CD14-positive monocyte (primary cell): Measurements from ENCODE around the gene CHRNB4. TPM values are rescaled to one million over a fixed set of nuclear protein-coding genes. Genes with fewer than 3 reads are reported as not detected.

Source experiments
- DNase-seq, 3 donors: peaks; one replicate each; pipeline ENCODE4 v3.0.0-alpha.2; 2011 to 2022
- H2AFZ ChIP-seq: 2 replicates; pipeline ENCODE4 v1.6.0; 2012; ENCODE audit warnings: mild to moderate bottlenecking, low read depth, low read length, inconsistent platforms; ENCODE audit not compliant: insufficient read depth, poor library complexity, severe bottlenecking
- H3K27ac ChIP-seq, 2 donors: 1 replicate in 1 of 2; 2 replicates in 1 of 2; pipeline ENCODE4 v1.5.1; 2012 to 2013; ENCODE audit warnings: low read length in 2 of 2, control low read depth in 1 of 2, inconsistent platforms in 1 of 2, low read depth in 1 of 2, mild to moderate bottlenecking in 1 of 2
- H3K27me3 ChIP-seq, 2 donors: one replicate each; pipeline versions ENCODE4 v1.6.0 to v1.6.1; 2011 to 2013; ENCODE audit warnings: low read length in 2 of 2; ENCODE audit not compliant: control insufficient read depth in 2 of 2, insufficient read depth in 2 of 2
- H3K36me3 ChIP-seq, 2 donors: replicated peaks in 1 of 2; 1 replicate in 1 of 2; 2 replicates in 1 of 2; pipeline versions ENCODE4 v1.5.1 to v1.6.1; 2012 to 2013; ENCODE audit warnings: low read length in 2 of 2, control low read depth in 1 of 2, inconsistent platforms in 1 of 2, mild to moderate bottlenecking in 1 of 2; ENCODE audit not compliant: insufficient read depth in 2 of 2, control insufficient read depth in 1 of 2
- H3K4me1 ChIP-seq, 2 donors: 1 replicate in 1 of 2; 2 replicates in 1 of 2; pipeline versions ENCODE4 v1.5.1 to v1.6.1; 2012 to 2013; ENCODE audit warnings: low read length in 2 of 2, control low read depth in 1 of 2, inconsistent platforms in 1 of 2, mild to moderate bottlenecking in 1 of 2, moderate library complexity in 1 of 2; ENCODE audit not compliant: insufficient read depth in 2 of 2, control insufficient read depth in 1 of 2
- H3K4me2 ChIP-seq: replicated peaks from 2 replicates; pipeline ENCODE3; 2012; ENCODE audit warnings: low read length, moderate library complexity, mild to moderate bottlenecking; ENCODE audit not compliant: poor library complexity, severe bottlenecking; ENCODE audit errors: extremely low read depth
- H3K4me3 ChIP-seq, 3 experiments: fragments of 200-600 bp in 1 of 3; sonication (generic) in 1 of 3; replicated peaks in 1 of 3; 1 replicate in 2 of 3; 2 replicates in 1 of 3; pipeline ENCODE4 v1.5.1; 2011 to 2013; ENCODE audit warnings: low read length in 3 of 3, mild to moderate bottlenecking in 3 of 3, control low read depth in 2 of 3, low read depth in 2 of 3, inconsistent platforms in 1 of 3, moderate library complexity in 1 of 3
- H3K79me2 ChIP-seq: 2 replicates; pipeline ENCODE4 v1.6.0; 2012; ENCODE audit warnings: mild to moderate bottlenecking, control low read depth, inconsistent platforms, low read length, moderate library complexity; ENCODE audit not compliant: insufficient read depth
- H3K9ac ChIP-seq: 2 replicates; pipeline ENCODE4 v1.6.0; 2017; ENCODE audit warnings: low read length, mild to moderate bottlenecking; ENCODE audit not compliant: insufficient read depth, poor library complexity, severe bottlenecking
- H3K9me3 ChIP-seq, 2 donors: replicated peaks in 1 of 2; 1 replicate in 1 of 2; 2 replicates in 1 of 2; pipeline versions ENCODE4 v1.5.1 to v1.6.1; 2012 to 2013; ENCODE audit warnings: low read length in 2 of 2, control low read depth in 1 of 2; ENCODE audit not compliant: control insufficient read depth in 1 of 2, insufficient read depth in 1 of 2
- H4K20me1 ChIP-seq: 2 replicates; pipeline ENCODE4 v1.6.0; 2012; ENCODE audit warnings: mild to moderate bottlenecking, low read length, control low read depth, moderate library complexity; ENCODE audit not compliant: insufficient read depth
- H3K27ac Mint-ChIP-seq, 7 donors: one replicate each; pipeline ENCODE4 v1.8.0; 2020; ENCODE audit warnings: mild to moderate bottlenecking in 7 of 7, mixed read lengths in 7 of 7, moderate library complexity in 6 of 7, inconsistent platforms in 2 of 7
- H3K27me3 Mint-ChIP-seq, 3 donors: one replicate each; pipeline ENCODE4 v1.8.0; 2021 to 2022; ENCODE audit warnings: low read depth in 3 of 3, mild to moderate bottlenecking in 3 of 3, mixed read lengths in 3 of 3, moderate library complexity in 3 of 3, inconsistent platforms in 1 of 3
- H3K36me3 Mint-ChIP-seq, 2 donors: one replicate each; pipeline ENCODE4 v1.8.0; 2020; ENCODE audit warnings: mixed read lengths in 2 of 2, inconsistent platforms in 1 of 2, mild to moderate bottlenecking in 1 of 2
- H3K4me1 Mint-ChIP-seq: one replicate; pipeline ENCODE4 v1.8.0; 2020; ENCODE audit warnings: mild to moderate bottlenecking, mixed read lengths
- H3K4me3 Mint-ChIP-seq, 2 donors: one replicate each; pipeline ENCODE4 v1.8.0; 2020; ENCODE audit warnings: mild to moderate bottlenecking in 2 of 2, mixed read lengths in 2 of 2, moderate library complexity in 1 of 2
- H3K9me3 Mint-ChIP-seq, 7 donors: one replicate each; pipeline ENCODE4 v1.8.0; 2020 to 2022; ENCODE audit warnings: mixed read lengths in 7 of 7, mild to moderate bottlenecking in 6 of 7, moderate library complexity in 6 of 7, inconsistent platforms in 2 of 7
- WGBS: methylation state at CpG from one replicate; pipeline ENCODE4 v1.1.5; 2013; ENCODE audit warnings: missing lambda C conversion rate; ENCODE audit not compliant: insufficient coverage; 5-methylcytosine and 5-hydroxymethylcytosine counted together
- intact Hi-C, 2 donors: fragments of 100-400 bp; cut with micrococcal nuclease; formaldehyde crosslinking; loops; one replicate each; pipeline versions ENCODE4 v1.15.0 to v1.15.1; 2023
- polyA plus RNA-seq, 3 donors: library from polyadenylated mRNA; depleted of rRNA in 1 of 3; unstranded in 2 of 3; stranded (reverse) in 1 of 3; fragments of 300-500 nt in 2 of 3; fragments of >200 nt in 1 of 3; fragmentation: Illumina TruSeq in 2 of 3; gene quantifications; 1 replicate in 2 of 3; 2 replicates in 1 of 3; pipeline ENCODE4 v1.2.3, GENCODE V29; 2012 to 2021
- TF ChIP-seq, protein P1 (sequence below): fragments of 200-600 bp; IDR thresholded peaks from one replicate; pipeline ENCODE4 v1.8.0; 2022; ENCODE audit warnings: antibody characterized with exemption, mild to moderate bottlenecking

CHRNB4 gene
- polyA plus RNA-seq, 3 donors: not detected

DNA sequence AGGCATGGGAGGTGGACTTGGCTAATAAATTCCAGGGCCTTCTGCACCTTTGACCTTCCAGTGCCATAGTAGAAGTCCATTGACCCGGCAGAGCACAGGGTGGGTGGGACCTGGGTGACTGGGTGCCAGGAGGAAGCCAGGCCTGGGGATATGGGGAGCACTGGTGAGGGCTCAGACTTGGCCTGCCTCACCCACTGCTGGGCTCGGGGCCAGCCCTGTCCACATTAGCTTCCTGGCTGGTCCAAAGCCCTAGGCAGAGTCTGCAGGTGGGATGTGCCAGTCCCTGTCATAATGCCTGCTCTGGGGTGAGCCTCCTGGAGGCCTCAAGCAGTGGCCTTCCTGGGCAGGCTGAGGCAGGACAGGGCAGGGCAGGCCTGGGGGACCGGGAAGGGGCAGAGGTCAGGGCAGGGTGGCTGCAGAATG is 38.1 kb upstream of the CHRNB4 start:
- TF ChIP-seq, protein P1, sequence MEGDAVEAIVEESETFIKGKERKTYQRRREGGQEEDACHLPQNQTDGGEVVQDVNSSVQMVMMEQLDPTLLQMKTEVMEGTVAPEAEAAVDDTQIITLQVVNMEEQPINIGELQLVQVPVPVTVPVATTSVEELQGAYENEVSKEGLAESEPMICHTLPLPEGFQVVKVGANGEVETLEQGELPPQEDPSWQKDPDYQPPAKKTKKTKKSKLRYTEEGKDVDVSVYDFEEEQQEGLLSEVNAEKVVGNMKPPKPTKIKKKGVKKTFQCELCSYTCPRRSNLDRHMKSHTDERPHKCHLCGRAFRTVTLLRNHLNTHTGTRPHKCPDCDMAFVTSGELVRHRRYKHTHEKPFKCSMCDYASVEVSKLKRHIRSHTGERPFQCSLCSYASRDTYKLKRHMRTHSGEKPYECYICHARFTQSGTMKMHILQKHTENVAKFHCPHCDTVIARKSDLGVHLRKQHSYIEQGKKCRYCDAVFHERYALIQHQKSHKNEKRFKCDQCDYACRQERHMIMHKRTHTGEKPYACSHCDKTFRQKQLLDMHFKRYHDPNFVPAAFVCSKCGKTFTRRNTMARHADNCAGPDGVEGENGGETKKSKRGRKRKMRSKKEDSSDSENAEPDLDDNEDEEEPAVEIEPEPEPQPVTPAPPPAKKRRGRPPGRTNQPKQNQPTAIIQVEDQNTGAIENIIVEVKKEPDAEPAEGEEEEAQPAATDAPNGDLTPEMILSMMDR: no peak
- Histone ChIP-seq H3K36me3 (no peaks in the 10 kb centered on the region), H3K4me2 (no peak overlapping the region), H3K9me3 (peaks cover 0 to under 1% of the 10 kb centered on the region in 2 donors), H3K4me3 (no peak overlapping the region), H3K79me2 (no peaks in the 10 kb centered on the region), H3K27ac (no peak overlapping the region), H3K27me3 (no peaks in the 10 kb centered on the region), H2AFZ (no peak overlapping the region), H3K4me1 (peaks cover 24 to 26% of the 10 kb centered on the region in 2 donors), H4K20me1 (no peaks in the 10 kb centered on the region), H3K9ac (no peak overlapping the region)
- no peak for DNase-seq
- Mint-ChIP-seq H3K36me3 (no peaks in the 10 kb centered on the region), H3K9me3 (peaks cover 0 to 2% (median 0%) of the 10 kb centered on the region in 7 donors), H3K27me3 (peaks cover 0 to 1% (median 1%) of the 10 kb centered on the region in 3 donors), H3K4me3 (no peak overlapping the region), H3K27ac (no peak overlapping the region), H3K4me1 (peaks cover 24% of the 10 kb centered on the region)
- WGBS: 80% methylated on average over 3 of the region's 3 CpGs
- intact Hi-C loops: no loop called here

DNA sequence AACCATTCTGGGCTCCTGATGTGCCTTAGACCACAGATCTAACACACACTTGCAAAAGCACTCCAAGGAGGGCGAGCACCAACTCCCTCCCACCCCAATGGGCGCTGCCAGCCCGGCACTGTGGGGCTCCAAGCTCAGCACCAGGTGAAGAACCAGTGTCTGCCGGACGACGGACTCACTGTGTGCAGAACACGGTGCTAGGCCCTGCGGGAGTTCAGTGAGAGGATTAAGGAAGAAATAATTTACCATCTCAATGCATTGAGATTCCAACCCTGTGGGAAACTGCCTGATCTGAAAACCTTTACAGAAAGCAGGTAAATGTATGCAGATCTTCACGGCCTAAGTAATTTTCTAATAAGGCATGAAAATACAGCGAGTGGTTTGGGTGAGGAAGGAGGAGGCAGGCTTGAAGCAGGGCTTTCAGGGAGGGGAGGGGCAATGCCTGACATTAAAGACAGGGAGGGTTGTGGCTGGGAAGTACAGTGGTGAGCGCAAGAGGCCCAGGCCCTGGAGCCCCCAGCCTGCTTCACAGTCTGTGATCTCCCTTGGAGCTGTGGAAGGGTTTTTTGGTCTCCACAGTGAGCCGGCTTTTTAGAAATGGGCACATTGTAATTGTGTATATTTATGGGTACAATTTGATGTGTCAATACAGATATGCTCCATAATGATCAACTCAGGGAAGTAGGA is 35.6 kb upstream of the CHRNB4 start:
- no peak overlapping the region for H3K4me3 Mint-ChIP-seq
- H3K4me1 ChIP-seq: peaks cover 12 to 13% of the 10 kb centered on the region in 2 donors
- TF ChIP-seq, protein P1: no peak
- no peak overlapping the region for H2AFZ ChIP-seq
- H3K27me3 ChIP-seq: no peaks in the 10 kb centered on the region
- no peaks in the 10 kb centered on the region for H4K20me1 ChIP-seq
- peaks cover 3 to 16% (median 5%) of the 10 kb centered on the region in 7 donors for H3K9me3 Mint-ChIP-seq
- H3K4me2 ChIP-seq: no peak overlapping the region
- DNase-seq: no peak
- H3K27me3 Mint-ChIP-seq: peaks cover 0 to 2% (median 1%) of the 10 kb centered on the region in 3 donors
- no peaks in the 10 kb centered on the region for H3K79me2 ChIP-seq
- H3K9ac ChIP-seq: no peak overlapping the region
- no peak overlapping the region for H3K4me3 ChIP-seq
- H3K4me1 Mint-ChIP-seq: peaks cover 12% of the 10 kb centered on the region
- no peaks in the 10 kb centered on the region for H3K36me3 Mint-ChIP-seq
- no peak overlapping the region for H3K27ac ChIP-seq
- 94% methylated on average over 6 of the region's 12 CpGs for WGBS
- H3K36me3 ChIP-seq: no peaks in the 10 kb centered on the region
- H3K9me3 ChIP-seq: peaks cover 0 to 10% of the 10 kb centered on the region in 2 donors
- intact Hi-C loops: no loop called here
- H3K27ac Mint-ChIP-seq: peak overlapping the region in 1 of 7 donors; percentile 38
